Liver (tissue), 9 donors: ENCODE measurements around the gene MICAL2. TPM values are rescaled to one million over a fixed set of nuclear protein-coding genes. Genes with fewer than 3 reads are reported as not detected.

Experiments used
- DNase-seq: peaks from one replicate; pipeline ENCODE4 v3.0.0-alpha.2; 2017; ENCODE audit warnings: low spot score
- H3K27ac ChIP-seq, 2 donors: one replicate each; pipeline ENCODE4 v1.7.0; 2013; ENCODE audit warnings: inconsistent platforms in 2 of 2, low read length in 2 of 2, control low read depth in 1 of 2, low read depth in 1 of 2, mild to moderate bottlenecking in 1 of 2
- H3K27me3 ChIP-seq, 4 donors: one replicate each; pipeline versions ENCODE4 v1.6.1 to v1.7.0; 2013; ENCODE audit warnings: low read length in 3 of 4, inconsistent platforms in 1 of 4, mild to moderate bottlenecking in 1 of 4, moderate library complexity in 1 of 4; ENCODE audit not compliant: control insufficient read depth in 4 of 4, insufficient read depth in 4 of 4
- H3K36me3 ChIP-seq, 4 donors: one replicate each; pipeline versions ENCODE4 v1.6.1 to v1.7.0; 2013; ENCODE audit warnings: low read length in 3 of 4, mild to moderate bottlenecking in 3 of 4, low read depth in 1 of 4, moderate library complexity in 1 of 4; ENCODE audit not compliant: control insufficient read depth in 4 of 4, insufficient read depth in 3 of 4
- H3K4me1 ChIP-seq, 4 donors: one replicate each; pipeline versions ENCODE4 v1.6.1 to v1.7.0; 2013; ENCODE audit warnings: low read length in 3 of 4, mild to moderate bottlenecking in 3 of 4, moderate library complexity in 1 of 4; ENCODE audit not compliant: control insufficient read depth in 4 of 4, insufficient read depth in 4 of 4
- H3K4me3 ChIP-seq, 3 donors: one replicate each; pipeline versions ENCODE4 v1.6.1 to v1.7.0; 2013; ENCODE audit warnings: low read length in 3 of 3, control low read depth in 1 of 3, low read depth in 1 of 3, mild to moderate bottlenecking in 1 of 3
- H3K9ac ChIP-seq, 2 donors: one replicate each; pipeline ENCODE4 v1.7.0; 2013; ENCODE audit warnings: low read length in 2 of 2, mild to moderate bottlenecking in 2 of 2, moderate library complexity in 2 of 2, control low read depth in 1 of 2, low read depth in 1 of 2
- H3K9me3 ChIP-seq, 4 donors: one replicate each; pipeline versions ENCODE4 v1.6.1 to v1.7.0; 2013; ENCODE audit warnings: low read length in 3 of 4; ENCODE audit not compliant: control insufficient read depth in 4 of 4
- ATF3 ChIP-seq: IDR thresholded peaks from 2 replicates; pipeline ENCODE4 v1.6.1; 2016; ENCODE audit warnings: antibody characterized with exemption
- CTCF ChIP-seq: fragments of 150-350 bp; IDR thresholded peaks from 2 replicates; pipeline ENCODE4 v1.5.1; 2017; ENCODE audit warnings: improper control_type of control experiment, low read depth, low read length; ENCODE audit not compliant: missing input control
- EGR1 ChIP-seq, 2 donors: IDR thresholded peaks; 2 replicates each; pipeline ENCODE4 v1.6.1; 2016 to 2018; ENCODE audit warnings: antibody characterized with exemption in 2 of 2, low read depth in 2 of 2
- FOXA1 ChIP-seq: IDR thresholded peaks from 2 replicates; pipeline ENCODE4 v1.6.1; 2016; ENCODE audit warnings: antibody characterized with exemption
- FOXA2 ChIP-seq: IDR thresholded peaks from 2 replicates; pipeline ENCODE4 v1.6.1; 2016; ENCODE audit warnings: antibody characterized with exemption
- GABPA ChIP-seq, 2 donors: IDR thresholded peaks in 1 of 2; conservative IDR thresholded peaks in 1 of 2; 2 replicates each; pipeline ENCODE4 v1.6.1; 2016; ENCODE audit warnings: antibody characterized with exemption in 2 of 2, mild to moderate bottlenecking in 1 of 2, moderate library complexity in 1 of 2
- HNF4A ChIP-seq, 2 donors: conservative IDR thresholded peaks; 2 replicates each; pipeline ENCODE4 v1.6.1; 2016; ENCODE audit warnings: antibody characterized with exemption in 2 of 2, mild to moderate bottlenecking in 2 of 2
- HNF4G ChIP-seq: IDR thresholded peaks from 2 replicates; pipeline ENCODE4 v1.6.1; 2016; ENCODE audit warnings: antibody characterized with exemption
- JUND ChIP-seq, 2 donors: IDR thresholded peaks; 2 replicates each; pipeline ENCODE4 v1.6.1; 2016; ENCODE audit warnings: antibody characterized with exemption in 2 of 2
- MAX ChIP-seq: IDR thresholded peaks from 2 replicates; pipeline ENCODE4 v1.6.1; 2016; ENCODE audit warnings: antibody characterized with exemption
- NR2F2 ChIP-seq: IDR thresholded peaks from 2 replicates; pipeline ENCODE4 v1.6.1; 2016; ENCODE audit warnings: antibody characterized with exemption
- RAD21 ChIP-seq, 2 donors: IDR thresholded peaks; 2 replicates each; pipeline ENCODE4 v1.6.1; 2016; ENCODE audit warnings: antibody characterized with exemption in 2 of 2, mild to moderate bottlenecking in 2 of 2
- REST ChIP-seq: IDR thresholded peaks from 2 replicates; pipeline ENCODE4 v1.6.1; 2016; ENCODE audit warnings: antibody characterized with exemption, mild to moderate bottlenecking
- RXRA ChIP-seq, 2 donors: IDR thresholded peaks; 2 replicates each; pipeline ENCODE4 v1.6.1; 2017 to 2018; ENCODE audit warnings: antibody characterized with exemption in 2 of 2, mild to moderate bottlenecking in 1 of 2
- SP1 ChIP-seq: IDR thresholded peaks from 2 replicates; pipeline ENCODE4 v1.6.1; 2018; ENCODE audit warnings: antibody characterized with exemption, mild to moderate bottlenecking
- TAF1 ChIP-seq: conservative IDR thresholded peaks from 2 replicates; pipeline ENCODE4 v1.6.1; 2016; ENCODE audit warnings: antibody characterized with exemption, mild to moderate bottlenecking
- YY1 ChIP-seq: IDR thresholded peaks from 2 replicates; pipeline ENCODE4 v1.6.1; 2016; ENCODE audit warnings: antibody characterized with exemption, mild to moderate bottlenecking
- WGBS: extraction: QIAGEN DNeasy Blood & Tissue Kit; methylation state at CpG from one replicate; pipeline ENCODE4 v1.1.7; 2013; 5-methylcytosine and 5-hydroxymethylcytosine counted together
- polyA plus RNA-seq, 2 donors: library from polyadenylated mRNA; stranded (reverse) in 1 of 2; unstranded in 1 of 2; fragments of 200-250 nt in 1 of 2; fragments of >200 nt in 1 of 2; fragmentation: Nextera tagmentation in 1 of 2; extraction: Ambion mirVana in 1 of 2; gene quantifications; one replicate each; pipeline versions ENCODE4 v1.2.1 to v1.2.3, GENCODE V29; 2013 to 2015
- total RNA-seq, 2 donors: library from RNA; depleted of rRNA; stranded (reverse); fragments of >200 nt; gene quantifications; one replicate each; pipeline ENCODE4 v1.2.3, GENCODE V29; 2014
- TF ChIP-seq, protein P1 (sequence below): IDR thresholded peaks from 2 replicates; pipeline ENCODE4 v1.6.1; 2016; ENCODE audit warnings: antibody characterized with exemption
- donor health status: healthy.
- donor health status: healthy.
- donor health status: healthy.
- donor health status: healthy.
- donor health status: healthy.

Gene MICAL2
- total and polyA plus RNA-seq, 4 donors, result 17.5 to 113 (median 42.9) TPM

- no peak for TF ChIP-seq REST
Measured at GRCh38 chr11:12117611-12118010, 7.2 kb downstream of the MICAL2 start (continued).

DNA sequence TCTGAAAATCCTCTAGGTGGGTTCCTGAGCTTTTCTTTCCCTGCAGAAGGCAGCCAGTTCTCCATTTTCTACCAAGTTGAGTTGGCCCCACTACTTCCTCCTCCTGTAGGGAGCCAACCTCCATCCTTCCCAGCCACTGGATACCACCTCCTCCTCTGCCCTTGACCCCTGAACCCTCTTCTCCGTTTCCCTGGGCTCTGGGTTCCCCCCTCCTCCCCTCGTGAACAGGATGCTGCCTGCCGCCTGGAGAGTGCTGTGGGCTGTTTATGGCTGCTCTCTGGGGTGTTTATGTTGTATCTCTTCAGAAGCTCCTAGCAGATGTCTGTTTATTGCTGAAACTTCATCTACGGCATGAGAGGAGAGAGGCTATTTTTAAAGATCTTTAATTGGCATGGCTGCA is 8.6 kb downstream of the MICAL2 start:
- Histone ChIP-seq H3K9ac (no peak overlapping the region), H3K27ac (no peak overlapping the region), H3K36me3 (peaks cover 0 to 2% (median 0%) of the 10 kb centered on the region in 4 donors), H3K4me3 (no peak overlapping the region), H3K9me3 (no peaks in the 10 kb centered on the region), H3K27me3 (no peaks in the 10 kb centered on the region), H3K4me1 (peaks cover 0 to 3% (median 2%) of the 10 kb centered on the region in 4 donors)
- DNase-seq, result no peak
- TF ChIP-seq NR2F2 (peak; percentile 40), ATF3 (no peak), JUND (IDR thresholded peaks at IDR 0.05) (no peak), SP1 (no peak), RAD21 (IDR thresholded peaks at IDR 0.05) (no peak)
- TF ChIP-seq, protein P1, sequence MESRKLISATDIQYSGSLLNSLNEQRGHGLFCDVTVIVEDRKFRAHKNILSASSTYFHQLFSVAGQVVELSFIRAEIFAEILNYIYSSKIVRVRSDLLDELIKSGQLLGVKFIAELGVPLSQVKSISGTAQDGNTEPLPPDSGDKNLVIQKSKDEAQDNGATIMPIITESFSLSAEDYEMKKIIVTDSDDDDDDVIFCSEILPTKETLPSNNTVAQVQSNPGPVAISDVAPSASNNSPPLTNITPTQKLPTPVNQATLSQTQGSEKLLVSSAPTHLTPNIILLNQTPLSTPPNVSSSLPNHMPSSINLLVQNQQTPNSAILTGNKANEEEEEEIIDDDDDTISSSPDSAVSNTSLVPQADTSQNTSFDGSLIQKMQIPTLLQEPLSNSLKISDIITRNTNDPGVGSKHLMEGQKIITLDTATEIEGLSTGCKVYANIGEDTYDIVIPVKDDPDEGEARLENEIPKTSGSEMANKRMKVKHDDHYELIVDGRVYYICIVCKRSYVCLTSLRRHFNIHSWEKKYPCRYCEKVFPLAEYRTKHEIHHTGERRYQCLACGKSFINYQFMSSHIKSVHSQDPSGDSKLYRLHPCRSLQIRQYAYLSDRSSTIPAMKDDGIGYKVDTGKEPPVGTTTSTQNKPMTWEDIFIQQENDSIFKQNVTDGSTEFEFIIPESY, result no peak
- WGBS, result 59% methylated on average over 4 of the region's 4 CpGs

- H3K9me3 ChIP-seq, result no peaks in the 10 kb centered on the region
- no peak overlapping the region for H3K4me3 ChIP-seq
- DNase-seq, result no peak
- H3K36me3 ChIP-seq, result peaks cover 0 to 2% (median 0%) of the 10 kb centered on the region in 4 donors
- H3K9ac ChIP-seq, result no peak overlapping the region
- 97% methylated on average over 5 of the region's 5 CpGs for WGBS
- no peaks in the 10 kb centered on the region for H3K27me3 ChIP-seq
- H3K4me1 ChIP-seq, result peaks cover 0 to 7% (median 3%) of the 10 kb centered on the region in 4 donors
- no peak overlapping the region for H3K27ac ChIP-seq
- TF ChIP-seq YY1, result no peak
- TF ChIP-seq RXRA (IDR thresholded peaks at IDR 0.05), result no peak
- no peak for TF ChIP-seq HNF4G
- TF ChIP-seq, protein P1, result no peak
- TF ChIP-seq TAF1, result no peak
- no peak for TF ChIP-seq MAX
- no peak for TF ChIP-seq JUND (IDR thresholded peaks at IDR 0.05)
- no peak for TF ChIP-seq HNF4A (conservative IDR thresholded peaks at IDR 0.05)
- TF ChIP-seq CTCF, result no peak
- TF ChIP-seq GABPA (IDR thresholded peaks at IDR 0.05 in 1 of 2, conservative IDR thresholded peaks at IDR 0.05 in 1 of 2), result no peak
- TF ChIP-seq EGR1 (IDR thresholded peaks at IDR 0.05; ENCODE audit: low read depth in 2 of 2), result no peak
- no peak for TF ChIP-seq ATF3
- TF ChIP-seq SP1, result no peak
- TF ChIP-seq RAD21 (IDR thresholded peaks at IDR 0.05), result no peak
- TF ChIP-seq FOXA2, result no peak
- no peak for TF ChIP-seq NR2F2
- TF ChIP-seq FOXA1, result no peak
Measured at GRCh38 chr11:12119502-12119901, 9.1 kb downstream of the MICAL2 start.
